GM10248 (cell line): ENCODE measurements around the gene PI3.

ENCODE experiments used
- CTCF ChIA-PET: fragments of 300-600 bp; sonication (Branson Sonifier 250); formaldehyde crosslinking; extraction: SDS; loops from one replicate; lab custom pipeline; 2021; ENCODE audit warnings: antibody characterized with exemption; lab: Yijun Ruan, JAX
- POLR2A ChIA-PET: fragments of 350-650 bp; sonication (Branson Sonifier 250); formaldehyde crosslinking; extraction: SDS; loops from one replicate; lab custom pipeline; 2020; ENCODE audit warnings: antibody characterized with exemption; lab: Yijun Ruan, JAX
- DNase-seq: peaks from one replicate; pipeline ENCODE4 v3.0.0; 2012; ENCODE audit errors: extremely low spot score
- CTCF ChIP-seq: IDR thresholded peaks from 2 replicates; pipeline ENCODE4 v1.5.1; 2012; ENCODE audit warnings: mild to moderate bottlenecking, low read depth; ENCODE audit errors: extremely low read depth, missing control alignments, control extremely low read depth

PI3 gene

GRCh38 chr20:45191926-45192325 lies 17.2 kb downstream of the PI3 start:
- POLR2A ChIA-PET: no interaction called here
- TF ChIP-seq CTCF: no peak
- no peak for DNase-seq
- CTCF ChIA-PET: no interaction called here

- POLR2A ChIA-PET: no interaction called here
- CTCF ChIA-PET: no interaction called here
- DNase-seq: no peak
These were observed 18.6 kb downstream of the PI3 start for GRCh38 chr20:45193331-45193730.

GRCh38 chr20:45206725-45207124 lies 32.0 kb downstream of the PI3 start, which contains the start of gene SEMG1:
Gene SEMG1, plus strand, starts transcription at chr20:45207033. Its CDS starts 21 bp downstream, at chr20:45207054.
- CTCF ChIA-PET: no interaction called here
- no peak for DNase-seq
- POLR2A ChIA-PET: no interaction called here
- TF ChIP-seq CTCF: no peak

More at GRCh38 chr20:45193331-45193730, 18.6 kb downstream of the PI3 start:
- no peak for TF ChIP-seq CTCF

- CTCF ChIA-PET: no interaction called here
- TF ChIP-seq CTCF: no peak
These were observed 35.2 kb downstream of the PI3 start for GRCh38 chr20:45209924-45210323.

GRCh38 chr20:45211569-45212474 lies 37.1 kb downstream of the PI3 start:
- ChIA-PET POLR2A (no interaction called here), CTCF (no interaction called here)
- TF ChIP-seq CTCF: no peak
- no peak for DNase-seq

More at GRCh38 chr20:45209924-45210323, 35.2 kb downstream of the PI3 start:
- DNase-seq: no peak
- POLR2A ChIA-PET: no interaction called here

GRCh38 chr20:45212836-45213235 lies 38.1 kb downstream of the PI3 start:
- CTCF ChIA-PET: no interaction called here
- no peak for TF ChIP-seq CTCF
- no peak for DNase-seq
- POLR2A ChIA-PET: no interaction called here
